GM12878 (cell line): ENCODE results near the gene NSL1.

ENCODE experiments used
- ATF3 ChIP-seq: IDR thresholded peaks from 2 replicates; pipeline ENCODE4 v1.6.1; 2011; ENCODE audit warnings: low read depth, mild to moderate bottlenecking, low read length, moderate library complexity, borderline replicate concordance; ENCODE audit errors: extremely low read depth
- CBFB ChIP-seq: IDR thresholded peaks from 2 replicates; pipeline ENCODE4 v1.6.1; 2016; ENCODE audit warnings: antibody characterized with exemption, low read depth
- CHD4 ChIP-seq: fragments of 200-600 bp; sonication (generic); IDR thresholded peaks from 2 replicates; pipeline ENCODE4 v1.6.1; 2016; ENCODE audit warnings: mild to moderate bottlenecking
- CTCF ChIP-seq, 3 experiments: IDR thresholded peaks in 2 of 3; conservative IDR thresholded peaks in 1 of 3; 2 replicates each; pipeline ENCODE4 v1.5.1; 2011; ENCODE audit warnings: low read depth in 3 of 3, low read length in 3 of 3, mild to moderate bottlenecking in 3 of 3, control low read depth in 2 of 3, moderate library complexity in 2 of 3, inconsistent platforms in 1 of 3, mixed read lengths in 1 of 3; ENCODE audit not compliant: control insufficient read depth in 2 of 3, insufficient read depth in 1 of 3; ENCODE audit errors: extremely low read depth in 1 of 3
- ELK1 ChIP-seq: IDR thresholded peaks from 2 replicates; pipeline ENCODE4 v1.6.1; 2012; ENCODE audit warnings: low read depth, low read length, improper control_type of control experiment
- EP300 ChIP-seq, 2 experiments: fragments of 150-350 bp in 1 of 2; IDR thresholded peaks; 2 replicates each; pipeline ENCODE4 v1.6.1; 2011 to 2012; ENCODE audit warnings: low read depth in 2 of 2, low read length in 2 of 2, borderline replicate concordance in 1 of 2, improper control_type of control experiment in 1 of 2, inconsistent platforms in 1 of 2; ENCODE audit not compliant: control insufficient read depth in 1 of 2
- RAD51 ChIP-seq: fragments of 450-650 bp; IDR thresholded peaks from 2 replicates; pipeline ENCODE4 v1.6.1; 2016; ENCODE audit warnings: moderate library complexity, mild to moderate bottlenecking, inconsistent platforms
- REST ChIP-seq: IDR thresholded peaks from 2 replicates; pipeline ENCODE4 v1.6.1; 2012; ENCODE audit warnings: mild to moderate bottlenecking, low read depth, low read length
- SIN3A ChIP-seq: IDR thresholded peaks from 2 replicates; pipeline ENCODE4 v1.6.1; 2012; ENCODE audit warnings: low read depth, low read length, improper control_type of control experiment
- ZNF207 ChIP-seq: fragments of 450-650 bp; IDR thresholded peaks from 2 replicates; pipeline ENCODE4 v1.6.1; 2014; ENCODE audit warnings: antibody characterized with exemption, mild to moderate bottlenecking, borderline replicate concordance
- TF ChIP-seq, protein P1 (sequence below): IDR thresholded peaks from 2 replicates; pipeline ENCODE4 v1.6.1; 2012; ENCODE audit warnings: low read depth, low read length, improper control_type of control experiment

DNA sequence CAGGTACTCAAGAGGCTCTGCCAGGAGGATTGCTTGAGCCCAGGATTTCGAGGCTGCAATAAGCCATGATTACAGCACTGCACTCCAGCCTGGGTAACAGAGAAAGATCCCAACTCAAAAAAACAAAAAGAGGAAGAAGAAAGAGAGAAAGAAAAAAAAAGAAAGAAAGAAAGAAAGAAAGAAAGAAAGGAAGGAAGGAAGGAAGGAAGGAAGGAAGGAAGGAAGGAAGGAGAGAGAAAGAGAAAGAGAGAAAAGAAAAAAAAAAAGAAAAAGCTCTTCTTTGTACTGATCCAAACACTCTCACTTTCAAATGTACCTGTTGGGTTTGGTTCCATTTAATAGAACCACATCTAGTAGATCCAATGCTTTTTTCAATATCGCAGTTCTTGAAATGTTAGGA, 103.8 kb downstream of the NSL1 start:
- TF ChIP-seq ZNF207 (no peak), ATF3 (no peak), ELK1 (no peak), RAD51 (no peak), CHD4 (no peak), CTCF (IDR thresholded peaks at IDR 0.05 in 2 of 3, conservative IDR thresholded peaks at IDR 0.05 in 1 of 3; ENCODE audit: control insufficient read depth in 2 of 3, extremely low read depth in 1 of 3, insufficient read depth in 1 of 3, low read depth in 3 of 3, low read length in 3 of 3) (no peak), REST (no peak), SIN3A (no peak), EP300 (IDR thresholded peaks at IDR 0.05; ENCODE audit: borderline replicate concordance in 1 of 2, control insufficient read depth in 1 of 2, low read depth in 2 of 2, low read length in 2 of 2) (no peak), CBFB (no peak)
- TF ChIP-seq, protein P1, sequence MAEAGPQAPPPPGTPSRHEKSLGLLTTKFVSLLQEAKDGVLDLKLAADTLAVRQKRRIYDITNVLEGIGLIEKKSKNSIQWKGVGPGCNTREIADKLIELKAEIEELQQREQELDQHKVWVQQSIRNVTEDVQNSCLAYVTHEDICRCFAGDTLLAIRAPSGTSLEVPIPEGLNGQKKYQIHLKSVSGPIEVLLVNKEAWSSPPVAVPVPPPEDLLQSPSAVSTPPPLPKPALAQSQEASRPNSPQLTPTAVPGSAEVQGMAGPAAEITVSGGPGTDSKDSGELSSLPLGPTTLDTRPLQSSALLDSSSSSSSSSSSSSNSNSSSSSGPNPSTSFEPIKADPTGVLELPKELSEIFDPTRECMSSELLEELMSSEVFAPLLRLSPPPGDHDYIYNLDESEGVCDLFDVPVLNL, result no peak
